Activated T-cell treated with anti-CD3 and anti-CD28 coated beads, Interleukin-2, amount 50 U/mL, for 48 hours (primary cell): ENCODE data around the gene TP53TG3F.
"Not testable (repeated sequence)": the region's sequence is repeated elsewhere in the genome, so short reads cannot be mapped to it uniquely, and the experiment has no call there.

Experiments used
- DNase-seq, 2 experiments: peaks; one replicate each; pipeline ENCODE4 v3.0.0-alpha.2; 2020

Gene TP53TG3F, protein sequence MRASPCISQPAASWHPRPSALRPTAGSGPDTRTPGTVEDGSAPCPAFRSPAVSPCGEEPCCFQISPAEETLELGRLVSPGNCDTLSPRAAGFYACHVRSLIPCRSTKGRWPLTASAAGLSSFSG

DNA sequence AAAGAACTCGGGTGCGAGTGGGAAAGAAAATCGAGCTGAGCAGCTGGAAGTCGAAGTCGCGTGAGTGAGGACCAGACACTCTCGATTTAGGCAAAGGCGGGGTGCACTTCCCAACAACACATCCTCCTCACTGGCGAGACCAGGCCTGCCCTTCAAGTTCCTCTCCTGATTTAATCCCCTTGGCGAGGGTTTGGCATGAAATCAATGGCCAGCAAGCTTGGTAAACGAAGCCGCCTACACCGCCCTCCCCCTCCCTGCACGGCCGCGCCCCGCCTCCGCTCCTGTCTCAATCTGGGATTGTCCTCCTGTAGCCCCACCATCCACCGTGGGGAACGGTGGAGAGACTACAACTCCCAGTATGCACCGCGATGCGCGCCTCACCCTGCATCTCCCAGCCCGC lies at the start of gene TP53TG3F:
TP53TG3F (plus strand) TSS at position 301 of the 400 bp plus-strand sequence; CDS start at position 369, 68 bp downstream.
- not testable (repeated sequence) for DNase-seq

DNA sequence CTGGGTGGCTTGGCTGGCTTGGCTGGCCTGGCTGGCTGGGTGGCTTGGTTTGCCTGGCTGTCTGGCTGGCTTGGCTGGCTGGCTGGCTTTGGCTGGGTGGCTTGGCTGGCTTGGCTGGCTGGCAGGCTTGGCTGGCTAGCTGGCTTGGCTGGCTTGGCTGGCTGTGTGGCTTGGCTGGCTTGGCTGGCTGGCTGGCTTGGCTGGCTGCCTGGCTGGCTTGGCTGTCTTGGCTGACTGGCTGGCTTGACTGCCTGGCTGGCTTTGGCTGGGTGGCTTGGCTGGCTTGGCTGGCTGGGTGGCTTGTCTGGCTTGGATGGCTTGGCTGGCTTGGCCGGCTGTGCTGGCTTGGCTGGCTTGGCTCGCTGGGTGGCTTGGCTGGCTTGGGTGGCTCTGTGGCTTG lies 32.2 kb downstream of the TP53TG3F start:
- not testable (repeated sequence) for DNase-seq

DNA sequence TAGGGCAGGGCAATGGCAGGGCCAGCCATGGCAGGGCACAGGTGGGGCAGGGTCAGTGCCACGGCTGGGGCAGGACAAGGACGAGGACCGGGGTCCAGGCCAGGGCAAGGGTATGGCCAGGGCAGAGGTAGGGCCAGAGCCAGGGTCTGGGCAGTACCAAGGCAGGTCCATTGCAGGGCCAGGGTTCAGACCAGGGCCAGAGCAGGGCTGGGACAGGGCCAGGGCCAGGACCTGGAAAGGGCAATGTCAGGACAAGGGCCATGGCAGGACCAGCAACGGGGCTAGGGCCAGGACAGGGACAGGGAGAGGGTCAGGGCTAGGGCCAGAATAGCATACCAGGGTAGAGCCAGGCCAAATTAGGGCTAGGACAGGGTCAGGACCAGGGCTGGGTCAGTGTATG lies 47.8 kb downstream of the TP53TG3F start:
- not testable (repeated sequence) for DNase-seq

DNA sequence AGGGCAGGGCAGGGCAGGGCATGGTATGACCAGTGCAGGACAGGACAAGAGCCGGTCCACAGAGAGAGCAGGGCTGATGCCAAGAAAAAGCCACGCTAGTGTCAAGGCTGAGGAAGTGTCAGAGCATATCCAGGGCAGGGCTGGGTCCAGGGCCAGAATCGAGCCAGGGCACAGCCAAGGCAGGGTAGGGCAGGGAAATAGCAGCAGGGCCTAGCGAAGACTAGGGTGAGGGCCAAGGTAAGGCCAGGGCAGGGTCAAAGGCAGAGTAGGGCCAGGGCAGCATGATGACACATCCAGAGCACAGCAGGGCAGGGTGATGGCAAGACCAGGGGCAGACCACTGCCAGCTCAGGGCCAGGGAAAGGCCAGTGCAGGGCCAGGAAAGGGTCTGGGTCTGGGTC lies 49.7 kb downstream of the TP53TG3F start:
- DNase-seq: not testable (repeated sequence)

DNA sequence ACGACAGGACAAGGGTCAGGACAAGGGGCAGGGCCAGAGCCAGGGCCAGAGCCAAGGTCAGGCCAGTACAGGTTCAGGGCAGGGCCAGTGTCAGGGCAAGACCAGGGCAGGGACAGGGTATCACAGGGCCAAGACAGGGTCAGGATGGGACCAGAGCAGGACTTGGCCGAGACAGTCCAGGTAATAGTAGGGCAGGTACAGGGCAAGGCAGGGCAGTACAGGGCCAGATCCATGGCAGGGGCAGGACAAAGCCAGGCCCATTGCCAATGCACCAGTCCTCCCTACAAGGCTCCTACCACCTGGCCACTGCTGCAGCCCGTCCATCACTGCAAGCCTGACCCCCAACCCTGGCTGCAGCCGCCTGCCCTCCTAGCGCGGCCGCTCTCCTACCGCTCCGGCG lies 50.5 kb downstream of the TP53TG3F start:
- not testable (repeated sequence) for DNase-seq
